H4 (cell line): ENCODE data around the gene DCP1A. TPM values are rescaled to one million over a fixed set of nuclear protein-coding genes. Genes with fewer than 3 reads are reported as not detected.
A peak's percentile ranks its signal among the peaks of the same experiment; 100 is the strongest.
"Not testable (repeated sequence)": the region's sequence is repeated elsewhere in the genome, so short reads cannot be mapped to it uniquely, and the experiment has no call there.

Experiments used
- DNase-seq: peaks from one replicate; pipeline ENCODE4 v3.0.0-alpha.2; 2015; ENCODE audit warnings: low spot score
- total RNA-seq: library from RNA; depleted of rRNA; stranded (reverse); fragments of >200 nt; shearing (Covaris generic); gene quantifications from 2 replicates; pipeline ENCODE4 v1.2.3, GENCODE V29; 2014

Gene DCP1A
- total RNA-seq, 1 experiment from 2014 or later = 6.5 TPM

- no peak for DNase-seq
Measured at GRCh38 chr3:53264718-53265117, 82.6 kb downstream of the DCP1A start.

- DNase-seq = no peak
Measured at GRCh38 chr3:53263907-53264306, 83.4 kb downstream of the DCP1A start.

GRCh38 chr3:53261712-53262111 is 85.6 kb downstream of the DCP1A start:
- DNase-seq = no peak

GRCh38 chr3:53260286-53260785 is 87.0 kb downstream of the DCP1A start:
- no peak for DNase-seq

GRCh38 chr3:53259427-53260259 is 87.7 kb downstream of the DCP1A start:
- DNase-seq = no peak

GRCh38 chr3:53258600-53259426 is 88.5 kb downstream of the DCP1A start:
- DNase-seq = no peak

- DNase-seq = no peak
Measured at GRCh38 chr3:53257465-53257864, 89.9 kb downstream of the DCP1A start.

GRCh38 chr3:53256704-53257055 is 90.7 kb downstream of the DCP1A start:
- no peak for DNase-seq

GRCh38 chr3:53255775-53256703 is 91.3 kb downstream of the DCP1A start, which contains the start of gene TKT:
Gene TKT, minus strand, starts transcription at chr3:53256022. Its CDS starts 80 bp downstream, at chr3:53255942.
- DNase-seq = peak; percentile 71

GRCh38 chr3:53255423-53255774 is 91.9 kb downstream of the DCP1A start:
- DNase-seq = no peak

GRCh38 chr3:53254509-53255422 is 92.6 kb downstream of the DCP1A start:
- DNase-seq = peak; percentile 29

- no peak for DNase-seq
Measured at GRCh38 chr3:53253707-53254508, 93.4 kb downstream of the DCP1A start.

GRCh38 chr3:53252947-53253322 is 94.4 kb downstream of the DCP1A start:
- DNase-seq = not testable (repeated sequence)

GRCh38 chr3:53252096-53252946 is 95.0 kb downstream of the DCP1A start:
- no peak for DNase-seq

GRCh38 chr3:53250881-53251605 is 96.3 kb downstream of the DCP1A start:
- no peak for DNase-seq

GRCh38 chr3:53250453-53250852 is 96.9 kb downstream of the DCP1A start:
- no peak for DNase-seq

- DNase-seq = no peak
Measured at GRCh38 chr3:53248161-53248560, 99.2 kb downstream of the DCP1A start.

GRCh38 chr3:53247619-53248018 is 99.7 kb downstream of the DCP1A start:
- DNase-seq = no peak
